NCI-H510A treated with DMSO at 0.1 percent for 48 hours (cell line): ENCODE data around the gene PLEKHG2.

Experiments used
- DNase-seq: peaks from one replicate; lab custom pipeline; 2025; lab: John Stamatoyannopoulos, UW

PLEKHG2 gene

DNA sequence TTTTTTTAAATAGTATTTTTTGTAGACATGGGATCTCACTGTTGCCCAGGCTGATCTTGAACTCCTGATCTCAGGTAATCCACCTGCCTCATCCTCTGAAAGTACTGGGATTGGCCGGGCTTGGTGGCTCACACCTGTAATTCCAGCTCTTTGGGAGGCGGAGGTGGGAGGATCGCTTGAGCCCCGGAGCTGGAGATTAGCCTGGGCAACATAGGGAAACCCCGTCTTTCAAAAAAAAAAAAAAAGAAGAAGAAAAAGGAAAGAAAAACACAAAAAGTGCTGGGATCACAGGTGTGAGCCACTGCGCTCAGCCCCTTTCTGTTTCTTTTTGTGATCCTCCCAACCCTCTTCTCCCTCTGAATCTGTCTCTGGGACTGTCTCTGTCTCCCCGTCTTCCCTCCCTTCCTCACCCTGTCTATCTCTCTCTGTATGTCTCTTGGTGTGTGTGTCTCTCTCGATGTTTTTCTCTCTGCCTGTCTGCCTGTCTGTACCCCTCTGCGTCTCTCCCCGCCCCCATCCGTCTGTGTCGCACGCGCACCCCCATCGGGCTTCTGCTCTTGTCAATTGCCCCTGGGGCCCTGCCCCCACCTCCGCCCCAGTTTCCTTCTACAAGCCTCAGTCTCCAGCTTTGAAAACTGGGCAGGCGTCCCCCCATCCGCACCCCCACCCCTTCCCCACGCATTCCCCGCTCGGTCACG, 6.4 kb upstream of the PLEKHG2 start:
- DNase-seq: peak; percentile 50

DNA sequence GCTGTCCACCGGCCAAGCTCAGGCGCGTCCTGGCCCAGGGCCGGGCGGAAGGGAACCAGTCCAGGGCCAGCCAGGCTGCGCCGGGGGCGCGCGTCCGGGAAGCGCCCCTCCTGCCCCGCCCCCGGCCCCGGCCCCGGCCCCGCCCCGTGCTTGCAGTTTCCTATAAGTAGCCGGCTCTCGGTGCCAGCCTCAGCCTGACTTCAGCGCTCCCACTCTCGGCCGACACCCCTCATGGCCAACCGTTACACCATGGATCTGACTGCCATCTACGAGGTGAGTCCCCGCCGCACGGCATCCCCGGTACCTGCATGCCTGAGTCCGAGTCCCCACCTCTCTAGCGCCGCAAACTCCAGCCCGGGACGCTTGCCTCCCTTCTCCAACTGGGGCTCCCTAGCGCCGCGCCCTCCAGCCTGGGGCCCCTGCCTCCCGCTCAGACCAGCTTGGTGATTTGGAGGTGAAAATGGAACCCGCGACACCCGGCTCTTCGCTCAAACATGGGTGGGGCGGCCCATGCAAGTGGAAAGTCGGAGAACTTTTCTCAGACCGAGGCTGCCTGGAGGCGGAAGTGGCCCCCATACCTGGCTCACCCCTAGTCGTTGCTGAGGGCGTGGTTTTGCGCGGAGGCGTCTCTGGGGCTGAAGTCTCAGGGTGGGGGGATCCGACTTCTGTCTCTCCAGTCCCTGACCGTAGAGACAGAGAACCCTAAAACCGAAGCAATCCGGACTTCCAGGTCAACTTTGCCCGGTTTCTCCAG, 5.6 kb upstream of the PLEKHG2 start, which contains the start of gene ZFP36:
Gene ZFP36 (plus strand): TSS at position 192 of the 754 bp plus-strand sequence. CDS start 58 bp downstream, at position 250.
- DNase-seq: peak; percentile 74

DNA sequence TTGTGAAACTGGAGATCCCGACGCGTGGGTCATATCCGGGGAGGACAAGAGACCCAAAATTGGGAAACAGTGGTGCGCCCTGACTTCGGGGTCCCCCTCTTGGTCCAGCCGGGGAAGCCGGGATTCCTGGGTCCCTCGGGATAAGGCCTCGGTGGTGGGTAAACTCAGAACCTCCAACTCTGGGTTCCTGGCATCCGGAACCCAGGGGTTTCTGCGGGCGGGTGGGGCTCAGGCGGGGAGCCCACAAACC, 5.1 kb upstream of the PLEKHG2 start:
- no peak for DNase-seq

DNA sequence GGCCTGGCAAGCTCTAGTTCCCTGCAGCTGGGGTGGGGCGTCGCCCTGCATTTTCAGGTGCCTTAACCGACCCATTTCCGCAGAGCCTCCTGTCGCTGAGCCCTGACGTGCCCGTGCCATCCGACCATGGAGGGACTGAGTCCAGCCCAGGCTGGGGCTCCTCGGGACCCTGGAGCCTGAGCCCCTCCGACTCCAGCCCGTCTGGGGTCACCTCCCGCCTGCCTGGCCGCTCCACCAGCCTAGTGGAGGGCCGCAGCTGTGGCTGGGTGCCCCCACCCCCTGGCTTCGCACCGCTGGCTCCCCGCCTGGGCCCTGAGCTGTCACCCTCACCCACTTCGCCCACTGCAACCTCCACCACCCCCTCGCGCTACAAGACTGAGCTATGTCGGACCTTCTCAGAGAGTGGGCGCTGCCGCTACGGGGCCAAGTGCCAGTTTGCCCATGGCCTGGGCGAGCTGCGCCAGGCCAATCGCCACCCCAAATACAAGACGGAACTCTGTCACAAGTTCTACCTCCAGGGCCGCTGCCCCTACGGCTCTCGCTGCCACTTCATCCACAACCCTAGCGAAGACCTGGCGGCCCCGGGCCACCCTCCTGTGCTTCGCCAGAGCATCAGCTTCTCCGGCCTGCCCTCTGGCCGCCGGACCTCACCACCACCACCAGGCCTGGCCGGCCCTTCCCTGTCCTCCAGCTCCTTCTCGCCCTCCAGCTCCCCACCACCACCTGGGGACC, 4.6 kb upstream of the PLEKHG2 start:
- DNase-seq: no peak

DNA sequence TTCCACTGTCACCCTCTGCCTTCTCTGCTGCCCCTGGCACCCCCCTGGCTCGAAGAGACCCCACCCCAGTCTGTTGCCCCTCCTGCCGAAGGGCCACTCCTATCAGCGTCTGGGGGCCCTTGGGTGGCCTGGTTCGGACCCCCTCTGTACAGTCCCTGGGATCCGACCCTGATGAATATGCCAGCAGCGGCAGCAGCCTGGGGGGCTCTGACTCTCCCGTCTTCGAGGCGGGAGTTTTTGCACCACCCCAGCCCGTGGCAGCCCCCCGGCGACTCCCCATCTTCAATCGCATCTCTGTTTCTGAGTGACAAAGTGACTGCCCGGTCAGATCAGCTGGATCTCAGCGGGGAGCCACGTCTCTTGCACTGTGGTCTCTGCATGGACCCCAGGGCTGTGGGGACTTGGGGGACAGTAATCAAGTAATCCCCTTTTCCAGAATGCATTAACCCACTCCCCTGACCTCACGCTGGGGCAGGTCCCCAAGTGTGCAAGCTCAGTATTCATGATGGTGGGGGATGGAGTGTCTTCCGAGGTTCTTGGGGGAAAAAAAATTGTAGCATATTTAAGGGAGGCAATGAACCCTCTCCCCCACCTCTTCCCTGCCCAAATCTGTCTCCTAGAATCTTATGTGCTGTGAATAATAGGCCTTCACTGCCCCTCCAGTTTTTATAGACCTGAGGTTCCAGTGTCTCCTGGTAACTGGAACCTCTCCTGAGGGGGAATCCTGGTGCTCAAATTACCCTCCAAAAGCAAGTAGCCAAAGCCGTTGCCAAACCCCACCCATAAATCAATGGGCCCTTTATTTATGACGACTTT, 3.9 kb upstream of the PLEKHG2 start:
- peak; percentile 55 for DNase-seq

DNA sequence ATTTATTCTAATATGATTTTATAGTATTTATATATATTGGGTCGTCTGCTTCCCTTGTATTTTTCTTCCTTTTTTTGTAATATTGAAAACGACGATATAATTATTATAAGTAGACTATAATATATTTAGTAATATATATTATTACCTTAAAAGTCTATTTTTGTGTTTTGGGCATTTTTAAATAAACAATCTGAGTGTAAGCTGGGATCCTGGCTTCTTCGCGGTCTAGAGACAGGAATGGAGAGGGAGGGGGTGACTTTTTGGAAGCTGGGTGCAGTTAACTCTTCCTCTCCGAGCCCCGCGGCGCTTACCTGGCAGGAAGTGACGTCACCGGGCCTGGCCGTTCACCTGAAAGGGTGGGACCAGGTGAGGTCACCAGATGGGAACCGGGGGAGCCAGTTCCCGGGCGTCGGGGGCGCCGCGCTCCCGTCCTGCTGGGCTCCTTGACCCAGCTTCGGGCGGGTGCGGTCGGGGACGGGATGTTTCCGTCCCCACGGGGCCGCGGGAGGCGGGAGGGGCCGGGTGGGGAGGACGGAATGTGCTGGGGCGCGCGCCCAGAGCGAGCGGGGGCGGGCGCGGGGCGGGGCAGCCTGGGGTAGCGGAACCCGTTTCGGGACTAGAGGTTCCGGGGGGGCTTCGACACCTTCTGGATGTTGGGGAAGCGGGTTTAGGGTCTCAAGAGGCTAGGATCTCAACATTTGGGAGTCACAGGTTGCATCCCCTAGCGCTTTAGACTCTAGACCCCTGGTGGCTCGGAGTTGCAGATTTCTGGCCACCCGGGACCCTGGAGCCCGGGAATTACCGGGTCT, 3.1 kb upstream of the PLEKHG2 start:
- peak; percentile 93 for DNase-seq

DNA sequence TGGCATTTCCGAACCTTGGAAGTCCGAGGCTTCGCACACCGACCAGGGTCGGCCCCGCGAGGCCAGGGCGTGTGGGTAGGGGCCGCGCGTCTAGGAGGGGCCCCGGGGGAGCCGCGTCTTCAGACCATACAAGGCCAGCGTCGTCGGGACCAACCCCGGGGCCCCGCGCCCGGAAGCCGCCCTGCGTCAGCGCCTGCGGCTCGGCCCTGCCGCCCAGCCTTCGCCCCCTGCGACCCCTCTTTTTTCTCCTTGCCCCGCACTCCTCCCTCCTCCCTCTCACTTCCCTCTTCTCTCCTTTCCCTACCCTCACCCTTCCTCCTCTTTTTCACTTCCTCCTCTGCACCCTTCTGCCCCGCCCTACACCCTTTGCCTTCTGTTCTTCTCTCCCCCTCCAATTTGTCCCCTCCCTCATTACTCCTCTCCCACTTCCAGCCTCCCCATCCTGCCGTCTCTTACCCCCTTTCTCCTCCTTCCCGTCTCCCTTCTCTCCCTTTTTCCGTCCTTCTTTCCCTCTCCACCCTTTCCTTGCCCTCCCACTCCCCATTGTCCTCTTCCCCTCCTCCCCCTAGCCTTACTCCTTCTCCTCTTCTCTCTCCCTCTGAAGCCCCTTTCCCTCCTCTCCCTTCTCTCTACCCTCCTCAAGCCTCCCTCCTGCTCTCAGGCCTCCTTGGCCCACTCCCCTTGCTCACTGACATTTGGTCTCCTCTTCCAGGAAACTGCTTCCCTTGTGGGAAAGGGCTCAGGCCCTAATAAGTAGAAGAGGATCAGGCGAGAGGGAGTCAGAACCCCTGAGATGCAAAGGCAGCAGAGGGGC, 2.2 kb upstream of the PLEKHG2 start:
- DNase-seq: no peak

DNA sequence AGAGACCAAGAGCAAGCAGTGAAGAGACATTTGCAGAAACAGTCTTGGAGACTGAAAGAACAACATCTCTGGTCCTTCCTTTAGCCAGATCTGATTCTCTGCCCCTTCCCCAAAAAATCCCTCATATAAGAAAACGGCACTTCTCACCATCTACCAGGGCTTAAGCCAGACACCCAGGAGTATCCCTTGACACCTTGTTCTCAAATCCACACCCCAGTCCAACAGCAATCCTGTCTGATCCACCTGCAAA, 1.7 kb upstream of the PLEKHG2 start:
- DNase-seq: no peak

DNA sequence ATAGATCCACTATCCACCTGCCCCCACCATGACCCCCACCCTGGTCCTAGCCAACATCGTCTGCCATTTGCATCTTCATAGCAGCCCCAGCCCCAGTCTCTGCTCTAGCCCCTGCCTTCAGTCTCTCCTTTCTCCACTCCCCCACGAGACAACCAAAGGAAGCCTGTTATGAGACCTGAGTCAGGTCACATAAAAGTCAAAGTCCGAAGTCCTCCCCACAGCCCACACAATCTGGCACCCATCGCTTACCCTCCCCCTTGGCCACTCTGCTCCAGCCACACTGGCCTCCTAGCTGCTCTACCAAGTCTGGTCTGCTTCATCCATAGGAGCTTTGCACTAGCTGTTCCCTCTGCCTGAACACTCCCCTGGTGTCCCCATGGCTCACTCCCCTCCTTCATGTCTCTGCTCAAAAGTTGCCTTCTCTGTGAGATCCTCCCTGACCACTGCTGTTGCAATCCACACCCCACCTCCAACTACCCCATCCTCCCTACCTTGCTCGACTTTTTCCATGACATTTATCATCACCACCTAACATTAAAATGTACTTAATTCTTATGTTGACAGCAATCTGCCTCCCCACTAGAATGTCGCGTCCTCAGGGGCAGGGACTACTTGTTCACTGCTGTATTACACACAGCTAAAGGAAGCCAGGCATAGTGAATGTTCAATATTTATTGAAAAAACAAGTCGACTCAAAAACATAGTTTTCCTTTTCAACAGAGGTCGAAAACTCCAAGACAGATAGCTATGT, 1.2 kb upstream of the PLEKHG2 start:
- DNase-seq: no peak

DNA sequence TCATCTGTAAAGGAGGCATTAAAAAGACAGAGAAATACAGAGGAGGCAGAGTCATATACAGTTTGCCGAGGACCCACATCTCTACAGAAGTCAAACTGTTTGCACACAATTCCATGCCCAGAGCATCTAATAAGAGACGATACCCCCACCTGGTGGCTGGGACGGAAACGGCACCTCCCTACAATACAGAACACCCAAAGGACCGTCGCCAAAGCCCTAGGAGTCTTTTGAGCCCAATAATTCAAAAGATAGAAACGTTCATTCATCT, 703 bp upstream of the PLEKHG2 start:
- peak; percentile 93 for DNase-seq

DNA sequence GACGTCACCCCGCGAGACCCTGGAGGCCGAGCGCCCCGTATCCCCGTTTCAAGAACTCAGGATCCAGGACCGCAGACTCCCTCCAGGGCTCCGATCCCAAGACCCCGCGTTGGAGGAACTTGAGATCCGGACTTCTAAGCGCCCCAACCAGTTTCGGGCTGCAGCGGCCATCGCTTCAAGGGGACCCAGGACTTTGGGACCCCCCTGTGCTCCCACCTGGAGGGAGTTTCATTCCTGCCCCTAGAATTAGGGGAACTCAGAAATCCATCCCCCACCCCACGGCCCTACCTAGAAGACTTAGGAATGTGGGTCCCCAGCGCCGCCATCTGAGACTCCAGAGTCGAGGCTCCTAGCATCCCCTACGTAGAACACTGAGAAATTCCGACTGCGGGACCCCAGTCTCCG, 400 bp downstream of the PLEKHG2 start:
- DNase-seq: no peak

DNA sequence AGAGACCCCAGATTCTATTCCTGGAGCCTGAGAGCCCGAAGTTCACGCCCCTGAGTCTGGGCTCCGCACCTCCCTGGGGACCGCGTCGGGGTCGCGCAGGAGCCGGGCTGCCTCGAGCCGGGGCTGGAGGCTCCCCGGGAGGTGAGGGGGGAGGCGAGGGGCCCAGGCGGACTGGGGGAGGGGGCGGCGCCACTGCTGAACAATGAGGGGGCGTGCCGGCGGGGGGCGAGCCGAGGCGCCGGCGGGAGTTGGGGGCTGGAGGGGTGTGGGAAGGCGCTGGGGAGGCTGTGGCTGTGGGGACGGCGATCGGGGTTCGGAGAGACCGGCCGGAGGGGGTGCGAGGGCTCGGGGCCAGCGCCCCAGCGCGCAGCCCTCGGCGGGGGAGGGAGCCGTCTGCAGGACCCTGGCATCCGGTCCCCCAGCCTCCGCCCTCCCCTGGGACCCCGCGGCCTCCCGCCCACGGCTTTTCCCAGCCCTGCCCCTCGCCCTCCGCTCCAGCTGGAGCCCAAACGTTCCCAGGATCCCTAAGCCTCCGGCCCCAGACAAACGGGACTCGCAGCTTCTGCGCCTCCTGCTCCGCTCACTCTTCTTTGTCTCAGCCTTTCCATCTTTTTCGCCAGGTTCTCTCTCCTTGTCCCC, 922 bp downstream of the PLEKHG2 start:
- DNase-seq: no peak

DNA sequence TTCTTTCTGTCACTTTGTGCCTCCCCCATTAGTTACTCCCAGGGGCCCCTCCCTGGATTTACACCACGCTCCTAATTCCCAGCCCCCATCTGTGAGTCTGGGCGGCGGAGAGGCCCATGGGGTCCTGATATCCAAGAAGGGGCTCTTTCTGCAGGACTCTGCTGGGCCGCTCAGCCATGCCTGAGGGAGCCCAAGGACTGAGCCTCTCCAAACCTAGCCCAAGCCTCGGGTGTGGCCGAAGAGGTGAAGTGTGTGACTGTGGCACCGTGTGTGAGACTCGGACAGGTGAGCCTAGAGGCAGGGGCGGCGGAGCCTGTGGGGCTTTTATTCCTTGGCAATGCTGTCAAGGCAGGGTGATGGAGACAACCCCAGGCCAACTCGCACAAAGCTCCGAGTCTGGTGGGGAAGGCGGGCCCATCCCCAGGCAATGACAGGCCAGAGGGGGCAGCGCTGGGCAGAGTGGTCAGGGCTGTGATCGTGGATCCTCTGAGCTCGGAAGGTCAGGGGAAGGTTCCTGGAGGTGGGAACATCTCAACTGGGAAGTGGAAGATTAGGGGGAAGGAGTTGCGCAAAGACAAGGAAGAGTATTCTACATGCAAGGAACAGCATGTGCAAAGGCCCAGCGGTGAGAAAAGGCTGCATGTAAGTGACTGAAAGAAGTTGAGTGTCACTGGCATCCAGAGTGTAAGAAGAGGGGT, 1.6 kb downstream of the PLEKHG2 start:
- no peak for DNase-seq

DNA sequence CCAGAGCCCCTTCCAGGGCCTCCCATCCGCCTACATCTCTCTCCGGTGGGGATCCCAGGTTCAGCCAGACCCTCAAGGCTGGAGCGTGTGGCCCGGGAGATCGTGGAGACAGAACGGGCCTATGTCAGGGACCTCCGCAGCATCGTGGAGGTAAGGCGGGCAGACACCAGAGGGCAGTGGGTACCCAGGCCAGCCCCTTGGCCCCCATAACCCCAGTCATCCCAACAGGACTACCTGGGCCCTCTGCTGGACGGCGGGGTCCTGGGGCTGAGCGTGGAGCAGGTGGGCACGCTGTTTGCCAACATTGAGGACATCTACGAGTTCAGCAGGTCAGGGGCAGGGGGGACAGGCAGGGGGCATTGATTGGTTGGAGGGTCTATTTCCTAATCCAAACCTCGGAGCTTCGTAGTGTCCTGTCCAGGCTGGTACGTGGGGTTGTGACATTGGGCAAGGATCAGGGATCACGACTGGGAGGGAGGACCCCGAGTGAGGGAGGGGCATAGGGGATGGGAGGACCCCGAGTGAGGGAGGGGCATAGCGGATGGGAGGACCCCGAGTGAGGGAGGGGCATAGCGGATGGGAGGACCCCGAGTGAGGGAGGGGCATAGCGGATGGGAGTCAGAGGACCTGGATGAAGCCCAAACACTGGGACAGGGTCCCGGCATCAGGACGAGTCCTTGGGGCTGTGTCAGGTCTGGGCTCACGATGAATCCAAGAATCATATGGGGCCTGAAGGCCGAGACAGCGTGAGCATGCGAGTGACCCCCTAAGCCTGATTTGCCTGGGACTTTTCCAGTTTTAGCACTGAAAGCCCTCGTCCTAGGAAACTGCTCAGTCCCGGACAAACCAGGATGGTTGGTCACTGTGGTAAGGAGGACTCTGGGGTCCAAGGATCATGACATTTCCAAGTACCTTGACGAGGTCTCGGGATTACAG, 2.9 kb downstream of the PLEKHG2 start:
- no peak for DNase-seq

DNA sequence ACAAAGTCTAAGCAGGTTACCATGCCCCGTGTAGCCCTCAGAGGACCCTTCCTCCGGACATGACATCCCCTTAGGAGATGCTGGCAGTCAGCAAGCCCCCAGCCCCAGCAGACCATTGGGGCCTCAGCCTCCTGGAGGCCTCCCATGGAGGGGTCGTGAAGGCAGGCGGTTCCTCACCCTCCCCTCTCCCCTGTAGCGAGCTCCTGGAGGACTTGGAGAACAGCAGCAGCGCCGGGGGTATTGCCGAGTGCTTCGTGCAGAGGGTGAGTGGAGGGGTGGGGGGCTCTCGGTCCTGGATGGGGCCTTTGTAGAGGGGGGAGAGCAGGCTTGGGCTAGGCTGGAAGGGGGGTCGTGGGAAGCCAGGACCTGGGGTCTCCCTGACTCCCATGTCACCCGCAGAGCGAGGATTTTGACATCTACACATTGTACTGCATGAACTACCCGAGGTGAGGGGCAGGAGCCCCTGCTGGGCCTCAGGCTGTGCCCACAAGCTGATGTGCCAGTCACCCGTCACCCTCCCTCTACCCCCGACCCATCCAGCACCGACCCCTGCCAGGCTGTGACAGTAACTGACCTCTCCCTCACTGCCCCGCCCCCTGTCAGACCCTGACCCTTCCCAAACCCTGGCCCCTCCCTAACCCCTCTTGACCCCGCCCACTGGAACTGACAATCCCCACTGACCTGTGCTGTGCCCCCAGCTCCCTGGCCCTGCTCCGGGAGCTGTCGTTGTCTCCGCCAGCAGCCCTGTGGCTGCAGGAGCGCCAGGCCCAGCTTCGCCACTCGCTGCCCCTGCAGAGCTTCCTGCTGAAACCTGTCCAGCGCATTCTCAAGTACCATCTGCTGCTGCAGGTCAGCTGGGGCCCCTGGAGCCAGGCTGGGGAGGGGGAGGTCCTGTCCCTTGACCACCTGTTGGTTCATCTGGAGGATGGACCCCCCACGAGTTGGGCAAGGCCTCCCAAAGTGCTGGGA, 4.0 kb downstream of the PLEKHG2 start:
- DNase-seq: no peak

DNA sequence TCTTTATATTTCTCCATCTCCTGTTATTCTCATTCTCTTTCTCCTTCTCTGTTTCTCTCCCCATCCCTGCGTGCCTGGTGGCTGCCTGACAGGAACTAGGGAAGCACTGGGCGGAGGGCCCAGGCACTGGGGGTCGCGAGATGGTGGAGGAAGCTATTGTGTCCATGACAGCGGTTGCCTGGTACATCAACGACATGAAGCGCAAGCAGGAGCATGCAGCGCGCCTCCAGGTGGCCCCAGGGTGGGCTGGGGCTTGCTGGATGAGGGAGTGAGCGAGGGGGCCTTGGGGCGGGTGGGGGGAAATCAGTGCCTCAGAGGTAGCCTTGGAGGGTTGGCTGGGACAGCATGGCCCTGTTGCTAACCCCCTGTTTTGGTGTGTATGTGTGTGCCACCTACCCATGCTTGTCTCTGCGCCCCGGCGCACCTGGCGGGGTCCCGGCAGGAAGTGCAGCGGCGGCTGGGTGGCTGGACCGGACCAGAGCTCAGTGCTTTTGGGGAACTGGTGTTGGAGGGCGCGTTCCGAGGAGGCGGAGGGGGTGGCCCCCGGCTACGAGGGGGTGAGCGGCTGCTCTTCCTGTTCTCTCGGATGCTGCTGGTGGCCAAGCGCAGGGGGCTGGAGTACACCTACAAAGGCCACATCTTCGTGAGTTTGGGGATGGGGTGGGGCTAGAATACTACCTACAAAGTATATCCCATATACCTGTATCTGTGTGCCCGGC, 5.2 kb downstream of the PLEKHG2 start:
- DNase-seq: no peak
